ENCODE data around the gene TMEM270.

DNA sequence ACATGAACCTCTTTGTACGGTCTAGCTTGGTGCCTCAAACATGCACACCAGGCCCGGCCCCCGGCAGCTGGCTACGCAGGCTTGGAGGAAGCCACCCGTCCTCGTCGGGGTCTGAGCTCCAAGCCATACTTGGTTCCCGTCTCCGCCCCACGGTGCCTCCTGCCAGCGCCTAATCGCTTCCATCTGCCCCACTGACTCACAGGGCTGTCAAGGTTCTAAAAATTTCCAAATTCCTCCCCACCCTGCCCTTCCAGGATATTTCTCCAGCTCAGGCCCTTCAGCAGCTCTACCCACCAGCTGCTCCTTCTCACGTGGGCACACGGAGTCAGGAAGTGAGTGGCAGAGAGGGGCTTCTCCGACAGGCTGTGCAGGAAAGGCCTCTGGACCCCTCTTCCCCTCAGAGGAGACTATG lies 38.8 kb downstream of the TMEM270 start:
- TF ChIP-seq POLR2A (IDR thresholded peaks at IDR 0.05) = no peak
- TF ChIP-seq, protein P1, sequence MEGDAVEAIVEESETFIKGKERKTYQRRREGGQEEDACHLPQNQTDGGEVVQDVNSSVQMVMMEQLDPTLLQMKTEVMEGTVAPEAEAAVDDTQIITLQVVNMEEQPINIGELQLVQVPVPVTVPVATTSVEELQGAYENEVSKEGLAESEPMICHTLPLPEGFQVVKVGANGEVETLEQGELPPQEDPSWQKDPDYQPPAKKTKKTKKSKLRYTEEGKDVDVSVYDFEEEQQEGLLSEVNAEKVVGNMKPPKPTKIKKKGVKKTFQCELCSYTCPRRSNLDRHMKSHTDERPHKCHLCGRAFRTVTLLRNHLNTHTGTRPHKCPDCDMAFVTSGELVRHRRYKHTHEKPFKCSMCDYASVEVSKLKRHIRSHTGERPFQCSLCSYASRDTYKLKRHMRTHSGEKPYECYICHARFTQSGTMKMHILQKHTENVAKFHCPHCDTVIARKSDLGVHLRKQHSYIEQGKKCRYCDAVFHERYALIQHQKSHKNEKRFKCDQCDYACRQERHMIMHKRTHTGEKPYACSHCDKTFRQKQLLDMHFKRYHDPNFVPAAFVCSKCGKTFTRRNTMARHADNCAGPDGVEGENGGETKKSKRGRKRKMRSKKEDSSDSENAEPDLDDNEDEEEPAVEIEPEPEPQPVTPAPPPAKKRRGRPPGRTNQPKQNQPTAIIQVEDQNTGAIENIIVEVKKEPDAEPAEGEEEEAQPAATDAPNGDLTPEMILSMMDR (IDR thresholded peaks at IDR 0.05) = no peak
- TF ChIP-seq POLR2AphosphoS5 (IDR thresholded peaks at IDR 0.05) = no peak
